Measurements from ENCODE around the gene FAM131B.
A peak's percentile ranks its signal among the peaks of the same experiment; 100 is the strongest.

FAM131B gene

GRCh38 chr7:143382126-143382790, 19.7 kb upstream of the FAM131B start:
- DNase-seq, result no peak

GRCh38 chr7:143381427-143382125, 19.1 kb upstream of the FAM131B start:
- no peak for DNase-seq

- DNase-seq, result peak; percentile 68
Measured at GRCh38 chr7:143380646-143381426, 18.3 kb upstream of the FAM131B start, which contains the start of gene ZYX. TSS of gene ZYX (plus strand) at chr7:143381345. CDS start at chr7:143381572, 227 bp downstream.

GRCh38 chr7:143380260-143380645, 17.7 kb upstream of the FAM131B start:
- DNase-seq, result peak; percentile 33

- no peak for DNase-seq
Measured at GRCh38 chr7:143379611-143380259, 17.2 kb upstream of the FAM131B start.

GRCh38 chr7:143376396-143376795, 13.9 kb upstream of the FAM131B start:
- no peak for DNase-seq

- no peak for DNase-seq
Measured at GRCh38 chr7:143375298-143376034, 13.0 kb upstream of the FAM131B start.

- DNase-seq, result no peak
Measured at GRCh38 chr7:143374561-143374960, 12.0 kb upstream of the FAM131B start.

- DNase-seq, result no peak
Measured at GRCh38 chr7:143373255-143373794, 10.8 kb upstream of the FAM131B start.

- no peak for DNase-seq
Measured at GRCh38 chr7:143372070-143372469, 9.6 kb upstream of the FAM131B start.

GRCh38 chr7:143369678-143370651, 7.5 kb upstream of the FAM131B start:
- no peak for DNase-seq

GRCh38 chr7:143368387-143368786, 5.9 kb upstream of the FAM131B start:
- DNase-seq, result no peak

- DNase-seq, result no peak
Measured at GRCh38 chr7:143367972-143368371, 5.5 kb upstream of the FAM131B start.

- DNase-seq, result no peak
Measured at GRCh38 chr7:143363016-143363937, 764 bp upstream of the FAM131B start.

GRCh38 chr7:143361552-143362130, 872 bp downstream of the FAM131B start:
- no peak for DNase-seq

GRCh38 chr7:143360788-143361551, 1.5 kb downstream of the FAM131B start:
- DNase-seq, result no peak

GRCh38 chr7:143359771-143360353, 2.7 kb downstream of the FAM131B start:
- no peak for DNase-seq

- DNase-seq, result no peak
Measured at GRCh38 chr7:143358626-143359025, 3.9 kb downstream of the FAM131B start.
